Peyer's patch (tissue), 4 donors: ENCODE data around the gene TRIM38. TPM values are rescaled to one million over a fixed set of nuclear protein-coding genes. Genes with fewer than 3 reads are reported as not detected.

Experiments
- DNase-seq, 3 donors: peaks; one replicate each; pipeline ENCODE4 v3.0.0-alpha.2; 2017 to 2019
- H3K27ac ChIP-seq, 4 donors: fragments of 200-600 bp; sonication (generic); one replicate each; pipeline ENCODE4 v1.5.1; 2016 to 2019
- H3K27me3 ChIP-seq, 2 donors: fragments of 200-600 bp; sonication (generic); one replicate each; pipeline ENCODE4 v1.5.1; 2019
- H3K36me3 ChIP-seq, 3 donors: fragments of 200-600 bp; sonication (generic); one replicate each; pipeline ENCODE4 v1.5.1; 2016 to 2019
- H3K4me1 ChIP-seq, 4 donors: fragments of 200-600 bp; sonication (generic); one replicate each; pipeline ENCODE4 v1.5.1; 2016 to 2019
- H3K4me3 ChIP-seq, 4 donors: fragments of 200-600 bp; sonication (generic); 1 replicate in 3 of 4; 2 replicates in 1 of 4; pipeline ENCODE4 v1.5.1; 2016 to 2019; ENCODE audit warnings: mild to moderate bottlenecking in 1 of 4
- H3K9me3 ChIP-seq, 4 donors: fragments of 200-600 bp; sonication (generic); one replicate each; pipeline ENCODE4 v1.5.1; 2016 to 2019; ENCODE audit warnings: mild to moderate bottlenecking in 1 of 4
- POLR2A ChIP-seq, 2 donors: fragments of 450-650 bp; IDR thresholded peaks; one replicate each; pipeline ENCODE4 v1.5.1; 2017; ENCODE audit warnings: antibody characterized with exemption in 2 of 2, mild to moderate bottlenecking in 2 of 2, moderate library complexity in 2 of 2
- total RNA-seq, 4 donors: library from RNA; depleted of rRNA; stranded (reverse); fragments of >200 nt; gene quantifications; one replicate each; pipeline ENCODE4 v1.1.0, GENCODE V29; 2016
- TF ChIP-seq, protein P1 (sequence below), 6 experiments: fragments of 450-650 bp in 4 of 6; fragments of 200-600 bp in 2 of 6; sonication (generic) in 1 of 6; IDR thresholded peaks; one replicate each; pipeline ENCODE4 v1.5.1; 2017 to 2019; ENCODE audit warnings: antibody characterized with exemption in 6 of 6, mild to moderate bottlenecking in 3 of 6, moderate library complexity in 1 of 6

TRIM38 gene
- total RNA-seq, 4 donors from 2014 or later: 15.3 to 24.8 (median 19.3) TPM

DNA sequence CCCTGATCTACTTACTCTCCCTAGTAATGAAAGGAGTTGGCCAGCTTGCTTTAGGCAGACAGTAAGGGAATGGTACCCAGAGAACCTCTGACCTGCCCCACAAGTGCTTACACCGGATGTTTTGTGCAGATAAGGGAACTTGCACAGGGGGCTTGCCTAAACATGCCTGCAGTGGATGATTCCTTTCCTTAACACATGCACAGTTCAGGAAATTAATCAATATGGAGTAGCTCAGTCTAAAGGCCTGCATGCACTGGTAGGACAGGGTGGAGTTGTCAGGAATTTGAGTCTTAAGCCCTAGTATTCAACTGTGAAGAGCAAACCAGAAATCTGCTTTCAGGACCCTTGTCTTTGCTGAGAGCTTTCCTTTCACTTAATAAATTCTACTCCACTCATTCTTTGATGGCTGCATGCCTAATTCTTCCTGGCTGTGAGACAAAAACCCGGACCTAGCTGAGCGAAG, 3.9 kb upstream of the TRIM38 start:
- Histone ChIP-seq H3K27ac (peak overlapping the region in 1 of 4 donors; percentile 10), H3K36me3 (no peaks in the 10 kb centered on the region), H3K27me3 (no peaks in the 10 kb centered on the region), H3K4me3 (no peak overlapping the region), H3K9me3 (no peaks in the 10 kb centered on the region), H3K4me1 (peaks cover 0 to 9% (median 4%) of the 10 kb centered on the region in 4 donors)
- TF ChIP-seq, protein P1, sequence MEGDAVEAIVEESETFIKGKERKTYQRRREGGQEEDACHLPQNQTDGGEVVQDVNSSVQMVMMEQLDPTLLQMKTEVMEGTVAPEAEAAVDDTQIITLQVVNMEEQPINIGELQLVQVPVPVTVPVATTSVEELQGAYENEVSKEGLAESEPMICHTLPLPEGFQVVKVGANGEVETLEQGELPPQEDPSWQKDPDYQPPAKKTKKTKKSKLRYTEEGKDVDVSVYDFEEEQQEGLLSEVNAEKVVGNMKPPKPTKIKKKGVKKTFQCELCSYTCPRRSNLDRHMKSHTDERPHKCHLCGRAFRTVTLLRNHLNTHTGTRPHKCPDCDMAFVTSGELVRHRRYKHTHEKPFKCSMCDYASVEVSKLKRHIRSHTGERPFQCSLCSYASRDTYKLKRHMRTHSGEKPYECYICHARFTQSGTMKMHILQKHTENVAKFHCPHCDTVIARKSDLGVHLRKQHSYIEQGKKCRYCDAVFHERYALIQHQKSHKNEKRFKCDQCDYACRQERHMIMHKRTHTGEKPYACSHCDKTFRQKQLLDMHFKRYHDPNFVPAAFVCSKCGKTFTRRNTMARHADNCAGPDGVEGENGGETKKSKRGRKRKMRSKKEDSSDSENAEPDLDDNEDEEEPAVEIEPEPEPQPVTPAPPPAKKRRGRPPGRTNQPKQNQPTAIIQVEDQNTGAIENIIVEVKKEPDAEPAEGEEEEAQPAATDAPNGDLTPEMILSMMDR (IDR thresholded peaks at IDR 0.05): no peak
- TF ChIP-seq POLR2A (IDR thresholded peaks at IDR 0.05): no peak
- no peak for DNase-seq

DNA sequence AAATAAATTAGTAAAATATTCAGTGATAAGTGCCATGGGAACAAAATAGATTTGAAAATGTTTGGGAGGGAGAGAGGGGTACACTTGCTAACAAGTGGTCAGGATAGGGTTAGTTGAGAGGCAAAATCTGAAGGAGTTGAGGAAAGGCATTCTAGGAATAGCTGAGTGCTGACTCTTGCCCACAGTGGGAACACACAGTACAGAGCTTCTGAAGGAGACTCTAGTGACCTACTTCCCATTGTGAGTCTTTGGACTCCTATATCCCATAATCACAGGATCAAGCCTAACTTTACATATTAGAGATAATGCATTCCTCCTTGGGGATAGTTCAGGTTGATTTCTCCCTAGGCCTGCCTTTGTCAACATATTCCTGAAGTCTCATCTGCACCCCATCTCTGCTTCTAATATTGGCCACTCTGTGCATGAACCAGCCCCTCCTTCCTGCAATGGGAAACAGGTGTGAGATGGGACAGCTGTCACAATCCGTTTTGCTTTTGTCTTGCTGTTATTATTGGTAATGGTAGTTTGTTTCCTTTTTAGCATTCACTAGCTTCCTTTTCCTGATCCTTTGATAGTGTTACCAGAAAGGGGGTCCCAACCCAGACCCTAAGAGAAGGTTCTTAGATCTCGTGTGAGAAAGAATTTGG, 2.6 kb upstream of the TRIM38 start:
- no peak overlapping the region for H3K4me3 ChIP-seq
- peak overlapping the region in 2 of 4 donors; percentile 7 to 58 for H3K27ac ChIP-seq
- no peaks in the 10 kb centered on the region for H3K9me3 ChIP-seq
- TF ChIP-seq POLR2A (IDR thresholded peaks at IDR 0.05): no peak
- TF ChIP-seq, protein P1 (IDR thresholded peaks at IDR 0.05): no peak
- no peak for DNase-seq
- peaks cover 0 to 20% (median 9%) of the 10 kb centered on the region in 4 donors for H3K4me1 ChIP-seq
- no peaks in the 10 kb centered on the region for H3K27me3 ChIP-seq
- peaks cover 0 to 4% (median 0%) of the 10 kb centered on the region in 3 donors for H3K36me3 ChIP-seq

DNA sequence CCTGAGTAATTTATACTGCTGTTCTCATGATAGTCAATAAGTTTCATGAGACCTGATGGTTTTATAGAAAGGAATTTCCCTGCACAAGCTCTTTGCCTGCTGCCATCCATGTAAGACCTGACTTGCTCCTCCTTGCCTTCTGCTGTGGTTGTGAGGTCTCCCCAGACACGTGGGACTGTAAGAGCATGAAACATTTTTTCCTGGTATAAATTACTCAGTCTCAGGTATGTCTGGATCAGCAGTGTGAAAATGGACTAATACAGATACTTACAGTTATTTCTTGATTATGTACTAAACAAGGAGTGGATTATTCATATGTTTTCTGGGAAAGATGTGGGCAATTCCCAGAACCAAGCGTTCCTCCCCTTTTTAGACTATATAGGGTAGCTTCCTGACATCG, 1.9 kb upstream of the TRIM38 start:
- Histone ChIP-seq H3K4me1 (peaks cover 0 to 25% (median 10%) of the 10 kb centered on the region in 4 donors), H3K36me3 (peaks cover 0 to 11% (median 0%) of the 10 kb centered on the region in 3 donors), H3K4me3 (no peak overlapping the region), H3K9me3 (no peaks in the 10 kb centered on the region), H3K27me3 (no peaks in the 10 kb centered on the region), H3K27ac (peak overlapping the region in 2 of 4 donors; percentile 7 to 9)
- TF ChIP-seq, protein P1 (IDR thresholded peaks at IDR 0.05): no peak
- TF ChIP-seq POLR2A (IDR thresholded peaks at IDR 0.05): no peak
- no peak for DNase-seq

DNA sequence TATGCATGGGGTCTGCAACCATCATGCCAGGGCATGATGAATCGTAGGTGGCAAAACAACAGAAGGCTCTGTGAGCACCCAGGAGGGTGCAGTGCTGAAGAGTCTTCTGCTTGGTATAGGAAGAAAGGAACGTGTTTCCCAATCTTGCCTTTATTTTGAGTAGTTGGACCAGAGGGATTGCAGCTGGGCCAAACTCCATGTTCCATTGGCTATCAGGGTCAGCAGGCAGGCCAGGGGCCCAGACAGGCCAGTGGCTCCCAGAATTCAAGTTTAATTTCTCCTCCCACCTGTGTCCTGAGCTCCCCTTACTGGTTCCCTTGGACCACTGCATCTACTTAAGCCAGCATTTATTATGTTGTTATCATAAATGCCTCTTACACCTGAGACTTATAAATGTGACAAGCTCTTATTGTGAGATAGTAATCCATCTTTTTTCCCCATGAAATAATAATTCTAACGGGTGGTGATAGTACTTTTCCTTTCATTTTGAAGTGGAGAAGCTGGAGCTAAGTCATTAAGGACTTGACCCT, 918 bp upstream of the TRIM38 start:
- no peak for DNase-seq
- H3K4me3 ChIP-seq: peak overlapping the region; percentile 55 to 72 (median 62)
- peaks cover 0 to 20% (median 0%) of the 10 kb centered on the region in 3 donors for H3K36me3 ChIP-seq
- H3K4me1 ChIP-seq: peaks cover 0 to 27% (median 13%) of the 10 kb centered on the region in 4 donors
- TF ChIP-seq, protein P1 (IDR thresholded peaks at IDR 0.05): no peak
- no peak for TF ChIP-seq POLR2A (IDR thresholded peaks at IDR 0.05)
- no peaks in the 10 kb centered on the region for H3K9me3 ChIP-seq
- peak overlapping the region; percentile 82 to 93 (median 90) for H3K27ac ChIP-seq
- H3K27me3 ChIP-seq: no peaks in the 10 kb centered on the region

GRCh38 chr6:25963426-25964123, 973 bp downstream of the TRIM38 start:
- Histone ChIP-seq H3K36me3 (peaks cover 0 to 23% (median 0%) of the 10 kb centered on the region in 3 donors), H3K27me3 (no peaks in the 10 kb centered on the region), H3K4me1 (peaks cover 0 to 39% (median 18%) of the 10 kb centered on the region in 4 donors), H3K9me3 (no peaks in the 10 kb centered on the region), H3K27ac (peak overlapping the region; percentile 82 to 93 (median 90)), H3K4me3 (peak overlapping the region; percentile 55 to 72 (median 62))
- TF ChIP-seq, protein P1 (IDR thresholded peaks at IDR 0.05): no peak
- TF ChIP-seq POLR2A (IDR thresholded peaks at IDR 0.05): no peak
- DNase-seq: no peak
